BE2C (cell line): ENCODE results near the gene TNS3.

Source experiments
- DNase-seq: peaks from one replicate; pipeline ENCODE4 v3.0.0-alpha.2; 2020
- H3K27me3 ChIP-seq: fragments of 250-450 bp; sonication (Bioruptor Pico); 2 replicates; pipeline ENCODE4 v1.5.1; 2020; ENCODE audit warnings: mild to moderate bottlenecking
- H3K36me3 ChIP-seq: fragments of 250-450 bp; sonication (Bioruptor Pico); 2 replicates; pipeline ENCODE4 v1.5.1; 2020; ENCODE audit warnings: mild to moderate bottlenecking
- H3K4me1 ChIP-seq: fragments of 250-450 bp; sonication (Bioruptor Pico); 2 replicates; pipeline ENCODE4 v1.5.1; 2020
- H3K4me3 ChIP-seq: 2 replicates; pipeline ENCODE4 v1.5.1; 2011; ENCODE audit warnings: low read depth, low read length
- H3K9me3 ChIP-seq: fragments of 250-450 bp; sonication (Bioruptor Pico); 2 replicates; pipeline ENCODE4 v1.5.1; 2020
- CTCF ChIP-seq: IDR thresholded peaks from 2 replicates; pipeline ENCODE4 v1.5.1; 2012; ENCODE audit warnings: mild to moderate bottlenecking, low read depth, low read length

Gene TNS3

GRCh38 chr7:47375121-47375938 lies 206.6 kb downstream of the TNS3 start:
- Histone ChIP-seq H3K36me3 (no peaks in the 10 kb centered on the region), H3K4me3 (no peak overlapping the region), H3K4me1 (no peaks in the 10 kb centered on the region), H3K9me3 (no peaks in the 10 kb centered on the region), H3K27me3 (peaks cover 24% of the 10 kb centered on the region)
- no peak for DNase-seq
- TF ChIP-seq CTCF = no peak

- Histone ChIP-seq H3K9me3 (no peaks in the 10 kb centered on the region), H3K4me1 (no peaks in the 10 kb centered on the region), H3K27me3 (peaks cover 18% of the 10 kb centered on the region), H3K4me3 (no peak overlapping the region), H3K36me3 (no peaks in the 10 kb centered on the region)
- no peak for TF ChIP-seq CTCF
- no peak for DNase-seq
These were observed 207.4 kb downstream of the TNS3 start for GRCh38 chr7:47374538-47374937.

GRCh38 chr7:47373871-47374451 lies 207.9 kb downstream of the TNS3 start:
- H3K9me3 ChIP-seq = no peaks in the 10 kb centered on the region
- H3K36me3 ChIP-seq = no peaks in the 10 kb centered on the region
- TF ChIP-seq CTCF = no peak
- peaks cover 16% of the 10 kb centered on the region for H3K27me3 ChIP-seq
- H3K4me1 ChIP-seq = no peaks in the 10 kb centered on the region
- DNase-seq = no peak
- no peak overlapping the region for H3K4me3 ChIP-seq

GRCh38 chr7:47371733-47372368 lies 210.1 kb downstream of the TNS3 start:
- DNase-seq = peak; percentile 80
- no peaks in the 10 kb centered on the region for H3K9me3 ChIP-seq
- no peak for TF ChIP-seq CTCF
- H3K4me1 ChIP-seq = no peaks in the 10 kb centered on the region
- H3K4me3 ChIP-seq = no peak overlapping the region
- H3K27me3 ChIP-seq = no peaks in the 10 kb centered on the region
- no peaks in the 10 kb centered on the region for H3K36me3 ChIP-seq

GRCh38 chr7:47371317-47371716 lies 210.6 kb downstream of the TNS3 start:
- no peak overlapping the region for H3K4me3 ChIP-seq
- H3K36me3 ChIP-seq = no peaks in the 10 kb centered on the region
- H3K9me3 ChIP-seq = no peaks in the 10 kb centered on the region
- no peak for DNase-seq
- TF ChIP-seq CTCF = no peak
- H3K27me3 ChIP-seq = no peaks in the 10 kb centered on the region
- H3K4me1 ChIP-seq = no peaks in the 10 kb centered on the region
